GM20000 (cell line): ENCODE measurements around the gene ARMCX6.
"Not testable (repeated sequence)": the region's sequence is repeated elsewhere in the genome, so short reads cannot be mapped to it uniquely, and the experiment has no call there.

ENCODE experiments used
- DNase-seq: peaks from one replicate; pipeline ENCODE4 v3.0.0; 2012; ENCODE audit warnings: low spot score
- CTCF ChIP-seq: IDR thresholded peaks from 2 replicates; pipeline ENCODE4 v1.5.1; 2012; ENCODE audit warnings: mild to moderate bottlenecking, control low read depth; ENCODE audit errors: extremely low read depth, missing control alignments

Gene ARMCX6

DNA sequence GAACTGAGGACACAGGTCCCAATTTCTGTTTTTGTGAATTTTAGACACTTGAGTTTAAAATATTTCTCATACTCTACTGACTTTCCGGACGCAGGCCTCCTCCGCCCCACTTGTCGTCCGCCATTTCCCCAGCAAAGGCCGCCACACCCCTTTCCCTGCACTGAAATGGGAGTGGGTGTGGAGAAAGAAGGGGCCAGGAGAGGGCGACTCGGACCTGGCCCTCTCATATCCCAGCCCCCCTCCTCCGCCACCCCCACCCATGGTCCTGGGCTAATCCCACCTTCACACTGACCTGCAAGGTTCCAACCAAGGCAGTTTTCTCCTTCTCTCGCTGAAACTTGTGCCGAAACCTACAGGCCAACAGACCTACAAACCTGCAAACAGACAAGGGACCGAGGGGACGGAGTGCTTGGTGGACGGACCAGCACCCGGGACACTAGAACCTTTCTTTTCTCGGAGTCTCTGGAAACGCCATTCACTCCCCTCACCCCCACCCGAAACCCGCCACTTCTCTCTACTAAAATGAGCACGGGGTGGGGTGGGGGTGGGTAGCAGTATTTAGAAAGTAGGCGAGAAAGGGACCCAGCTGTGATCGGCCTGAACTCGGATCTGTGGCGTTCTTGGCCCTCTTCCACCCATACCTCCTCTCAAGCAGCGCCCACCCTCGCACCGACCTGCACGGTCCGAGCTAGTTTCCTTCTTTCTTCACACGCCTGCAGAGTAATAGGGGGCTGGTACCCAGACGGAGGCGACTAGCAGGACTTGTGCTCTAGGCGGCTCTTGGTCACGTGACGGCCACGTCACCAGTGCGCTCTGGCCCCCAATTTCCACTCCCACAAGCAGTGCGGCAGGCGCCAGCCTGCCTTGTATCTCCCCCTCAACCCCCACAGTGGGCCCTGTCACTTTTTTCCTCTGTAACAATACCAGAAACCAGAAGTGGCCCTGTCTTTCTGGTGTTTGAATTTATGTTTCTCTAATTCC is at the start of gene ARMCX6:
Gene ARMCX6, minus strand, starts transcription at position 790 of the 981 bp plus-strand sequence. CDS start 1,380 bp downstream, outside the sequence.
- TF ChIP-seq CTCF, result no peak
- DNase-seq, result peak; percentile 73

- TF ChIP-seq CTCF, result no peak
- peak; percentile 66 for DNase-seq
Observed at GRCh38 chrX:101659601-101660063, 41.8 kb upstream of the ARMCX6 start, which contains the start of gene ARMCX2. ARMCX2 (minus strand) TSS chrX:101659850; CDS start chrX:101657588, 2,262 bp downstream.

DNA sequence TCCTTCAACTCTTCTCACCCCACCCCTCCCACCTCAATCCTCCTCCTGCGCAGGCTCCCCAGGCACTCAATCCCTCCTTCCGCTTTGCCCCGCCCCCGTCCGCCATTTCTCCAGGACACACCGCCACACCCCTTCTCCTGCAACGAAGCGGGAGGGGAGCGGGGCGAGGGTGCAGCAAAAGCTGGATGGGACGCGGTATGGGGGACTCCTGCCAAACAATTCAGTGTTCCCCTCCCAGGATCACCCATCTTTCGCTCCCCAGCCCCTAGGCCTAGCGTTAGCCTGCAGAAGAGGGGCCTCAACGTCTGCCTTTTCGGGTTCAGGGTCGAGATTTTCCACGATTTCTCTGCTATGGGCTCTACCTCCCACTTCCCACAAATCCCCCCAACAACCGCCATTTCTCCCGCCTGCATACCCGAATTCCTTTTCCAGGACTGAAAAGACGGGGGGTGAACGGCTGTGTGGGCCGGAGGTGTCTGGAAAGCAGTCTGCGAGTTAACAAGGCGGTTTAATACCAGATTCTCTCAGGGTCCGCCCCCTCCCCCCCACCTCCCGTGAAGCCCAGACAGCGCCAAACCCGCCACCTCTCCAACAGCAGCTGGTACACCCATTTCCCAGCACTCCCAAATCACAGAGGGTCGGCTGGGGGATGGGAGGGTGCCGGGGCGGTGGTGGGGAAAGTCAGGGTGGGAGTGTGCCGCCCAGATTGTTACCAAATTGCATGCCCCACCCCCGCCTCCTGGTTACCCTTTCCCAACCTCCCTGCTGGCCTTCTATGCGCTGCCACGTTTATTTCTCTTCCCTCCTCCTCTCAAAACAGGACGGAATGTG is 41.1 kb upstream of the ARMCX6 start:
- peak; percentile 52 for DNase-seq
- TF ChIP-seq CTCF, result no peak

- DNase-seq, result no peak
Observed at GRCh38 chrX:101657495-101657894, 39.7 kb upstream of the ARMCX6 start.

DNA sequence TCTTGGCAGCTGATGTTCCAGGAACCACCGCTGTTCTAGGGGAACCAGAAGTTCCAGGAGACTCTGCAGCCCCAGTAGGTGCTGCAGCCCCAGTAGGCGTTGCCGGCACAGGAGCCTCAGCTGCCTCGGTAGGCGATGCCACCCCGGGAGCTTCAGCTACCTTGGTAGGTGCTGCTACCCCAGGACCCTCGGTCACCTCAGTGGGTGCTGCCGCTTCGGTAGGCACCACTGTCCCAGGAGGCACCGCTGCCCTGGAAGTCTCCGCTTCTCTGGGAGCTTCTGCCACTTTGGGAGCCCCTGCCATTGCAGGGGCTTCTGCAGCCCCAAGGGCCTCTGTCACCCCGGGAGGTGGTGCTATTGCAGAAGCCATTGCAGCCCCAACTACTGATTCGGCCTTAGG is 39.0 kb upstream of the ARMCX6 start:
- no peak for TF ChIP-seq CTCF
- no peak for DNase-seq

More at GRCh38 chrX:101657495-101657894, 39.7 kb upstream of the ARMCX6 start:
- no peak for TF ChIP-seq CTCF

DNA sequence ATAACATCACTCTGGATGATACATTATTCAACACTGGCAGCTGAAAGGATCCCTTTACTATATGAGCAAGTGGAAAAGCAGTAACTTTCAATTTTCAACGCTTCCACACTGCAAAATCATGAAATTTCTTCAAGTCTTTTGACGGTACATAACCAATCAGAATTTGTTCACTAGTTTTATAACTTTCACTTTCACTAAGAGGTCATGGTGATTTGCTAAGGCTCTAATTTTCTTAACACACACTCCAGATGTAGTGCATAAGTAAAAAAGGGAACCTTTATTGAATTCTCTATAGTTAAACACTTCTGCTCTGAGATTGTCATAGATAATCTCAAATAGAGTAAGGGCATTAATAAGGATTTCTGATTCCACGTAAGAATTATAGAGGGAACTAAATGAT is 37.7 kb upstream of the ARMCX6 start:
- TF ChIP-seq CTCF, result no peak
- DNase-seq, result no peak

DNA sequence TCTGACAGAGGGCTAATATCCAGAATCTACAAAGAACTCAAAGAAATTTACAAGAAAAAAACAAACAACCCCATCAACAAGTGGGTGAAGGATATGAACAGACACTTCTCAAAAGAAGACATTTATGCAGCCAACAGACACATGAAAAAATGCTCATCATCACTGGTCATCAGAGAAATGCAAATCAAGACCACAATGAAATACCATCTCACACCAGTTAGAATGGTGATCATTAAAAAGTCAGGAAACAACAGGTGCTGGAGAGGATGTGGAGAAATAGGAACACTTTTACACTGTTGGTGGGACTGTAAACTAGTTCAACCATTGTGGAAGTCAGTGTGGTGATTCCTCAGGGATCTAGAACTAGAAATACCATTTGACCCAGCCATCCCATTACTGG is 29.9 kb upstream of the ARMCX6 start:
- not testable (repeated sequence) for DNase-seq
